ENCODE measurements around the gene CTAGE15.
"Not testable (repeated sequence)": the region's sequence is repeated elsewhere in the genome, so short reads cannot be mapped to it uniquely, and the experiment has no call there.

CTAGE15 gene

DNA sequence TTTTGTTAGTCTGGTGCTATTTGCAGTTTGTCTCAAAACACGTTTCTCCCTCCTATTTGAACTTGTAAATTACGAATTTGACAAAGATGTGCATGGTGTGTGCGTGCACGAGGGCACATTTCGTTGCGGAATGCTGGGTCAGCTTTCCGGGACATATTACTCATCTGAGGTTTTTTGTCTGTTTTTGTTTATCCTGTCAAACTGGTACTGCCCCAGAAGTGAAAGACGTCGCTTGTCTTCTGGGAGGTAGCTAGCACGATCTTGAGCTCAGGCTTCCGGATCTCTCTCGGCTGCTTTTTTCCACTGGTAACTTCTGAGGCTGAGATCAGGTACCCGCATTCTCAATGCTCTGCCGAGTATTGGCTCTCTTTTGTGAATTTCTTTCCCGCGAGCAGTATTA lies 49.6 kb downstream of the CTAGE15 start:
- FAIRE-seq = peak; percentile 64
- DNase-seq (ENCODE audit: insufficient read length, low spot score) = not testable (repeated sequence)

DNA sequence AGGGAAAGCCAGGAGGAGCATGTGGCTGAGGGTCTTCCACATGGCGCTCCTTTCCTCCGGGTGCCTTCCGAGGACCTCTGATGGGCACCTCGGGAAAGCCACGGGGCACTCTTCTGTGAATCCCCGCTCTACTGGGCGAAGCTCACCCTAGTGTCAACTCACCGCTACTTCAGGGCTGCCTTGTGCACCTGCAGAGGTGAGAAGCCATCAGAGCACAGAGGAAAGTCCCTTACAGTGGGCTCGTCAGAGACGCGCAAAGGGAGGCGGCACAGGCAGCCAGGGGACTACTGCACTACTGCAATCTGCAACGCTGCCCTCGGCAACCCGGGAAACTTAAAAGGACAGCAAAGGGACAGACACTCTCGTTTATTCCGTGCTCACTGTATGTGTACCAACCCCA lies 50.5 kb downstream of the CTAGE15 start:
- not testable (repeated sequence) for DNase-seq (ENCODE audit: insufficient read length, low spot score); FAIRE-seq

All from GM12891 (cell line).